CD4-positive, alpha-beta T cell (primary cell): Measurements from ENCODE around the gene SMCO2. TPM values are rescaled to one million over a fixed set of nuclear protein-coding genes. Genes with fewer than 3 reads are reported as not detected.

Experiments
- ATAC-seq: fragments of 200-7000 bp; cut with Tn5 transposase; one replicate; pipeline ENCODE4 v1.10.0; 2022; ENCODE audit warnings: mild to moderate bottlenecking; ENCODE audit not compliant: poor library complexity
- CTCF ChIA-PET: fragments of 350-600 bp; sonication (Branson Sonifier 250); formaldehyde crosslinking; loops from one replicate; lab custom pipeline; 2021; ENCODE audit warnings: antibody characterized with exemption, inconsistent platforms; lab: Charles Lee
- POLR2A ChIA-PET: fragments of 350-600 bp; sonication (Branson Sonifier 250); formaldehyde crosslinking; loops from one replicate; lab custom pipeline; 2021; ENCODE audit warnings: antibody characterized with exemption, inconsistent platforms; lab: Charles Lee
- DNase-seq, 14 experiments: peaks; one replicate each; pipeline ENCODE4 v3.0.0-alpha.2; 2013 to 2020; ENCODE audit warnings: mixed read lengths in 2 of 14
- H3K27ac ChIP-seq, 2 donors: one replicate each; pipeline versions ENCODE4 v1.5.1 to v1.7.0; 2013; ENCODE audit warnings: low read length in 2 of 2, low read depth in 1 of 2, mild to moderate bottlenecking in 1 of 2
- H3K27me3 ChIP-seq, 2 experiments: 1 replicate in 1 of 2; 2 replicates in 1 of 2; pipeline versions ENCODE4 v1.6.1 to v1.7.0; 2013; ENCODE audit warnings: low read length in 2 of 2, control low read depth in 1 of 2, mild to moderate bottlenecking in 1 of 2, moderate library complexity in 1 of 2; ENCODE audit not compliant: insufficient read depth in 2 of 2, control insufficient read depth in 1 of 2
- H3K36me3 ChIP-seq: one replicate; pipeline ENCODE4 v1.6.1; 2013; ENCODE audit warnings: low read length, control low read depth; ENCODE audit not compliant: insufficient read depth
- H3K4me1 ChIP-seq: one replicate; pipeline ENCODE4 v1.6.1; 2013; ENCODE audit warnings: low read length, control low read depth; ENCODE audit not compliant: insufficient read depth
- H3K4me3 ChIP-seq: one replicate; pipeline ENCODE4 v1.5.1; 2013; ENCODE audit warnings: mild to moderate bottlenecking, low read length, moderate library complexity
- H3K9me3 ChIP-seq, 2 experiments: 1 replicate in 1 of 2; 2 replicates in 1 of 2; pipeline versions ENCODE4 v1.6.1 to v1.7.0; 2013; ENCODE audit warnings: low read length in 2 of 2, mild to moderate bottlenecking in 2 of 2, control low read depth in 1 of 2, moderate library complexity in 1 of 2; ENCODE audit not compliant: control insufficient read depth in 1 of 2, insufficient read depth in 1 of 2
- H3K27ac Mint-ChIP-seq: one replicate; pipeline ENCODE4 v1.8.0; 2020; ENCODE audit warnings: mixed read lengths
- H3K27me3 Mint-ChIP-seq: one replicate; pipeline ENCODE4 v1.8.0; 2021; ENCODE audit warnings: mixed read lengths
- H3K36me3 Mint-ChIP-seq: one replicate; pipeline ENCODE4 v1.8.0; 2021; ENCODE audit warnings: low read depth, mixed read lengths
- H3K4me1 Mint-ChIP-seq: one replicate; pipeline ENCODE4 v1.8.0; 2021; ENCODE audit warnings: low read depth, mixed read lengths
- H3K4me3 Mint-ChIP-seq: one replicate; pipeline ENCODE4 v1.8.0; 2020; ENCODE audit warnings: mild to moderate bottlenecking, mixed read lengths
- H3K9me3 Mint-ChIP-seq: one replicate; pipeline ENCODE4 v1.8.0; 2020; ENCODE audit warnings: mixed read lengths
- intact Hi-C, 2 experiments: fragments of 100-400 bp; cut with DNase I in 1 of 2; cut with micrococcal nuclease in 1 of 2; formaldehyde crosslinking; loops; one replicate each; pipeline versions ENCODE4 v1.15.1 to v1.9.0; 2023 to 2025; cut with DNase I, micrococcal nuclease
- total RNA-seq, 174 experiments: library from RNA in 2 of 174; stranded (reverse) in 2 of 174; gene quantifications; one replicate each; pipeline ENCODE4 v1.2.3 and lab custom pipeline; 2021 to 2026
- TF ChIP-seq, protein P1 (sequence below): fragments of 200-600 bp; IDR thresholded peaks from one replicate; pipeline ENCODE4 v1.8.0; 2022; ENCODE audit warnings: antibody characterized with exemption, mild to moderate bottlenecking

Gene SMCO2
- total RNA-seq, 2 experiments from 2014 or later, result not detected

DNA sequence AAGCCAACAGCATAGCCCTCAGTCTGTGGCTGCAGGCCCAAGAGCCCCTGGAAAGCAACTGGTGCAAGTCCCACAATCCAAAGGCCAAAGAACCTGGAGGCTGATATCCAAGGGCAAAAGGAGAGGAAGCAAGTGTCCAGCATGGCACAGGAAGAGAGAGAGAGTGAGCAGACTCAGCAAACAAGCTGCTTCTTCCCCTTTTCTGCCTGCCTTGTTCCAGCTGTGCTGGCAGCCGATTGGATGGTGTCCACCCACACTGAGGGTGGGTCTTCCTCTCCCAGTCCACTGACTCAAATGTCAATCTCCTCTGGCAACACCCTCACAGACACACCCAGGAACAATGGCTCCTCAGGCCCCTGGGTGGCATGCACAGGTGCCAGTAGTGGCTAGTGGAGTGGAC, 33.5 kb downstream of the SMCO2 start:
- no peaks in the 10 kb centered on the region for H3K27me3 ChIP-seq
- Mint-ChIP-seq H3K4me3 (no peak overlapping the region), H3K4me1 (no peaks in the 10 kb centered on the region), H3K27ac (no peak overlapping the region), H3K27me3 (no peaks in the 10 kb centered on the region), H3K9me3 (peaks cover 21% of the 10 kb centered on the region), H3K36me3 (no peaks in the 10 kb centered on the region)
- H3K9me3 ChIP-seq, result peaks cover 15 to 23% of the 10 kb centered on the region in 2 experiments
- no peak for ATAC-seq
- ChIA-PET CTCF (no interaction called here), POLR2A (no interaction called here)
- no peak overlapping the region for H3K27ac ChIP-seq
- H3K4me3 ChIP-seq, result no peak overlapping the region
- intact Hi-C loops, result no loop called here
- no peaks in the 10 kb centered on the region for H3K4me1 ChIP-seq
- no peak for DNase-seq
- H3K36me3 ChIP-seq, result no peaks in the 10 kb centered on the region
- TF ChIP-seq, protein P1, sequence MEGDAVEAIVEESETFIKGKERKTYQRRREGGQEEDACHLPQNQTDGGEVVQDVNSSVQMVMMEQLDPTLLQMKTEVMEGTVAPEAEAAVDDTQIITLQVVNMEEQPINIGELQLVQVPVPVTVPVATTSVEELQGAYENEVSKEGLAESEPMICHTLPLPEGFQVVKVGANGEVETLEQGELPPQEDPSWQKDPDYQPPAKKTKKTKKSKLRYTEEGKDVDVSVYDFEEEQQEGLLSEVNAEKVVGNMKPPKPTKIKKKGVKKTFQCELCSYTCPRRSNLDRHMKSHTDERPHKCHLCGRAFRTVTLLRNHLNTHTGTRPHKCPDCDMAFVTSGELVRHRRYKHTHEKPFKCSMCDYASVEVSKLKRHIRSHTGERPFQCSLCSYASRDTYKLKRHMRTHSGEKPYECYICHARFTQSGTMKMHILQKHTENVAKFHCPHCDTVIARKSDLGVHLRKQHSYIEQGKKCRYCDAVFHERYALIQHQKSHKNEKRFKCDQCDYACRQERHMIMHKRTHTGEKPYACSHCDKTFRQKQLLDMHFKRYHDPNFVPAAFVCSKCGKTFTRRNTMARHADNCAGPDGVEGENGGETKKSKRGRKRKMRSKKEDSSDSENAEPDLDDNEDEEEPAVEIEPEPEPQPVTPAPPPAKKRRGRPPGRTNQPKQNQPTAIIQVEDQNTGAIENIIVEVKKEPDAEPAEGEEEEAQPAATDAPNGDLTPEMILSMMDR, result no peak

DNA sequence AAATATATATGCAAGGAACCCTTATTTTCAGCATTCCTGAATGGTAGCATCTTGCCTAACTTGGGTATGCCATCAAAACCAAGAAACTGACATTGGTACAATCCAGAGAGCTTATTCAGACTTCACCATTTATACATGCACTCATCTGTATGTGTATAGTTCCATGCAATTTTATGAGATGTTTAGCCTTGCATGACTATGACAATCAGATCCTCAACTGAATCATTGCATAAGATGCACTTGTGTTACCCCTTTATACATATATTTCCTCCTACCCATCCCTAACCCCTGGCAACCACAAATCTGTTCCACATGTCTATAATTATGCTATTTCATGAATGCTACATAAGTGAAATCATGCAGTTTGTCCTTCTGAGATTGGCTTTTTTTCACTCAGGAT, 40.4 kb downstream of the SMCO2 start:
- H3K9me3 Mint-ChIP-seq, result no peaks in the 10 kb centered on the region

GRCh38 chr12:27488479-27488878, 41.9 kb downstream of the SMCO2 start:
- POLR2A ChIA-PET, result no interaction called here
- Histone ChIP-seq H3K4me3 (no peak overlapping the region), H3K27me3 (peaks cover 0 to 5% of the 10 kb centered on the region in 2 experiments), H3K4me1 (no peaks in the 10 kb centered on the region), H3K27ac (no peak overlapping the region), H3K36me3 (no peaks in the 10 kb centered on the region), H3K9me3 (no peaks in the 10 kb centered on the region)
- Mint-ChIP-seq H3K27me3 (peaks cover 11% of the 10 kb centered on the region), H3K4me1 (no peaks in the 10 kb centered on the region), H3K9me3 (no peaks in the 10 kb centered on the region), H3K27ac (no peak overlapping the region), H3K36me3 (no peaks in the 10 kb centered on the region), H3K4me3 (no peak overlapping the region)
- DNase-seq (no peak), ATAC-seq (no peak)
- intact Hi-C loops, result no loop called here
- TF ChIP-seq, protein P1, result no peak
- CTCF ChIA-PET, result no interaction called here

More for the DNA sequence above, 40.4 kb downstream of the SMCO2 start:
- Histone ChIP-seq H3K36me3 (no peaks in the 10 kb centered on the region), H3K27me3 (peaks cover 0 to 5% of the 10 kb centered on the region in 2 experiments), H3K27ac (no peak overlapping the region), H3K4me1 (no peaks in the 10 kb centered on the region), H3K4me3 (no peak overlapping the region), H3K9me3 (no peaks in the 10 kb centered on the region)
- no peak overlapping the region for H3K4me3 Mint-ChIP-seq
- intact Hi-C loops, result no loop called here
- ChIA-PET POLR2A (no interaction called here), CTCF (no interaction called here)
- no peak overlapping the region for H3K27ac Mint-ChIP-seq
- ATAC-seq (no peak), DNase-seq (no peak)
- H3K36me3 Mint-ChIP-seq, result no peaks in the 10 kb centered on the region
- TF ChIP-seq, protein P1, result no peak
- H3K4me1 Mint-ChIP-seq, result no peaks in the 10 kb centered on the region
- H3K27me3 Mint-ChIP-seq, result peaks cover 5% of the 10 kb centered on the region
